ENCODE results near the gene OSM. TPM values are rescaled to one million over a fixed set of nuclear protein-coding genes. Genes with fewer than 3 reads are reported as not detected.

The OSM gene
- total RNA-seq, 1 experiment from 2014 or later: not detected

Other genes with a start within 250 kb of the OSM start
- 0.22 TPM in 1 of 2 replicates, not detected in the other for gene HORMAD2, start 186.4 kb downstream of the OSM start, total RNA-seq (2014; rRNA removed; shearing (Covaris generic))
- 7.5 and 9.9 TPM in 2 replicates for gene LIF, start 20.1 kb downstream of the OSM start, total RNA-seq (2014; rRNA removed; shearing (Covaris generic))
- gene CASTOR1, start 22.7 kb upstream of the OSM start, total RNA-seq (2014; rRNA removed; shearing (Covaris generic)): 2.8 and 4.5 TPM in 2 replicates
- gene TBC1D10A, start 60.1 kb upstream of the OSM start, total RNA-seq (2014; rRNA removed; shearing (Covaris generic)): 13.5 and 20.9 TPM in 2 replicates
- 25.9 and 52.2 TPM in 2 replicates for gene SF3A1, start 90.0 kb upstream of the OSM start, total RNA-seq (2014; rRNA removed; shearing (Covaris generic))
- 0.76 and 3.7 TPM in 2 replicates for gene CCDC157, start 90.2 kb upstream of the OSM start, total RNA-seq (2014; rRNA removed; shearing (Covaris generic))
- 15.1 and 17.4 TPM in 2 replicates for gene RNF215, start 120.6 kb upstream of the OSM start, total RNA-seq (2014; rRNA removed; shearing (Covaris generic))
- 15.1 and 31.3 TPM in 2 replicates for gene SEC14L2, start 130.2 kb upstream of the OSM start, total RNA-seq (2014; rRNA removed; shearing (Covaris generic))
- gene MTFP1, start 158.9 kb upstream of the OSM start, total RNA-seq (2014; rRNA removed; shearing (Covaris generic)): 10.0 and 12.1 TPM in 2 replicates
- gene SEC14L3, start 205.2 kb upstream of the OSM start, total RNA-seq (2014; rRNA removed; shearing (Covaris generic)): not detected in 2 replicates
- gene SEC14L4, start 238.8 kb upstream of the OSM start, total RNA-seq (2014; rRNA removed; shearing (Covaris generic)): not detected in 2 replicates